Measurements from ENCODE around the gene OST4. TPM values are rescaled to one million over a fixed set of nuclear protein-coding genes. Genes with fewer than 3 reads are reported as not detected.

OST4 gene
- polyA plus RNA-seq, 2 of the 4 experiments (the other 2 are of a cell fraction), result 392 to 880 TPM

DNA sequence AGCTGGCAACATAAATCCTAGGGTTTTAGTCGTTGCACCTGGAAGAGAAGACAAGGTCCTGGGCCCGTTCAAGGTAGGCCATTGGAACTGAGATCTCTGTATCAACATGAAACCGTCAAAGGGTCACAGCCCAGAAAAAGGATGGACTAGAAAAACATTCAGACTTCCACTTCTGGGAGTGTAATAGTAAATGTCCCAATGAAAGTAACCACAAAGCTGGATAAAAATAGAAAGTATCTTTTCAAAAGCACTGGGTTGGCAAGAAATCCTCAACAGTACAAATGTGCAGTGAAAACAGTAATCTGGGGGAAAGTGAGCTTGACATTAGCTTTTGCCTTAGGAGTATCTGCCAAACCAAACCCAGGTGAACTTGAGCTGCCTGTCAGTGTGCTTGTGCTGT is 34.5 kb upstream of the OST4 start:
- Histone ChIP-seq H3K4me1 (no peaks in the 10 kb centered on the region), H3K27ac (no peak overlapping the region), H3K9me3 (no peaks in the 10 kb centered on the region), H3K4me3 (no peak overlapping the region), H3K4me2 (no peak overlapping the region)
- POLR2A ChIA-PET, result interaction anchor here (0.7 kb wide), 1 partner anchor 174 kb away, joined by 3 read pairs; no protein-coding TSS in a partner anchor
- CTCF ChIA-PET, result interaction anchor here (0.7 to 3.8 kb wide), 8 partner anchors 21 to 197 kb away, joined by 3 to 17 read pairs (median 4); no protein-coding TSS in a partner anchor
- ATAC-seq (no peak), FAIRE-seq (no peak), DNase-seq (ENCODE audit: low read depth in 1 of 2, low spot score in 1 of 2) (no peak)
- TF ChIP-seq GATA3 (IDR thresholded peaks at IDR 0.05; ENCODE audit: borderline replicate concordance) (no peak), MAZ (IDR thresholded peaks at IDR 0.05; ENCODE audit: borderline replicate concordance, low read depth, low read length) (no peak), TFCP2L1 (CRISPR knock-in tag; IDR thresholded peaks at IDR 0.05) (no peak), RFX5 (IDR thresholded peaks at IDR 0.05) (no peak), RCOR1 (IDR thresholded peaks at IDR 0.05; ENCODE audit: low read depth, low read length) (no peak), NR3C1 (IDR thresholded peaks at IDR 0.05) (no peak), MYC (IDR thresholded peaks at IDR 0.05; ENCODE audit: borderline replicate concordance, low read length) (no peak), CBX8 (IDR thresholded peaks at IDR 0.05) (no peak), NPAS2 (CRISPR knock-in tag; IDR thresholded peaks at IDR 0.05; ENCODE audit: borderline replicate concordance) (no peak), JUN (IDR thresholded peaks at IDR 0.05) (no peak), PBX3 (IDR thresholded peaks at IDR 0.05) (no peak), POLR2AphosphoS2 (conservative IDR thresholded peaks at IDR 0.05; ENCODE audit: low read length) (no peak), RAD21 (conservative IDR thresholded peaks at IDR 0.05 in 1 of 2, IDR thresholded peaks at IDR 0.05 in 1 of 2) (no peak), SREBF2 (IDR thresholded peaks at IDR 0.05) (no peak), CTCF (IDR thresholded peaks at IDR 0.05) (no peak), EHMT2 (IDR thresholded peaks at IDR 0.05; ENCODE audit: low read depth) (no peak)
- TF ChIP-seq, protein P1, sequence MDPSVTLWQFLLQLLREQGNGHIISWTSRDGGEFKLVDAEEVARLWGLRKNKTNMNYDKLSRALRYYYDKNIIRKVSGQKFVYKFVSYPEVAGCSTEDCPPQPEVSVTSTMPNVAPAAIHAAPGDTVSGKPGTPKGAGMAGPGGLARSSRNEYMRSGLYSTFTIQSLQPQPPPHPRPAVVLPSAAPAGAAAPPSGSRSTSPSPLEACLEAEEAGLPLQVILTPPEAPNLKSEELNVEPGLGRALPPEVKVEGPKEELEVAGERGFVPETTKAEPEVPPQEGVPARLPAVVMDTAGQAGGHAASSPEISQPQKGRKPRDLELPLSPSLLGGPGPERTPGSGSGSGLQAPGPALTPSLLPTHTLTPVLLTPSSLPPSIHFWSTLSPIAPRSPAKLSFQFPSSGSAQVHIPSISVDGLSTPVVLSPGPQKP (IDR thresholded peaks at IDR 0.05; ENCODE audit: low read depth, low read length), result no peak
- 53% methylated on average over 3 of the region's 3 CpGs for WGBS (ENCODE audit: missing lambda C conversion rate)

GRCh38 chr2:27102329-27102728 is 30.9 kb upstream of the OST4 start:
- peak in 1 of 2 experiments; percentile 24; a peak in 2 of 6 replicates for ATAC-seq
- DNase-seq (ENCODE audit: low read depth in 1 of 2, low spot score in 1 of 2), result no peak
- FAIRE-seq, result no peak
- TF ChIP-seq CEBPB (IDR thresholded peaks at IDR 0.05) (no peak), JUN (IDR thresholded peaks at IDR 0.05) (no peak), EHMT2 (IDR thresholded peaks at IDR 0.05; ENCODE audit: low read depth) (no peak), HMGXB4 (CRISPR knock-in tag; IDR thresholded peaks at IDR 0.05; ENCODE audit: borderline replicate concordance) (no peak), ATOH8 (CRISPR knock-in tag; IDR thresholded peaks at IDR 0.05; ENCODE audit: low read depth) (no peak), NPAS2 (CRISPR knock-in tag; IDR thresholded peaks at IDR 0.05; ENCODE audit: borderline replicate concordance) (no peak), BHLHE40 (IDR thresholded peaks at IDR 0.05; ENCODE audit: low read depth, low read length) (no peak), FOSL2 (IDR thresholded peaks at IDR 0.05) (no peak), FOSL2 (CRISPR knock-in tag; IDR thresholded peaks at IDR 0.05) (no peak), FOSB (CRISPR knock-in tag; IDR thresholded peaks at IDR 0.05) (no peak), NR3C1 (IDR thresholded peaks at IDR 0.05) (no peak), CTCF (IDR thresholded peaks at IDR 0.05) (no peak), RAD21 (conservative IDR thresholded peaks at IDR 0.05 in 1 of 2, IDR thresholded peaks at IDR 0.05 in 1 of 2) (no peak), FOXS1 (CRISPR knock-in tag; IDR thresholded peaks at IDR 0.05) (no peak), PHF8 (IDR thresholded peaks at IDR 0.05; ENCODE audit: borderline replicate concordance, low read depth) (no peak)
- TF ChIP-seq, protein P2, sequence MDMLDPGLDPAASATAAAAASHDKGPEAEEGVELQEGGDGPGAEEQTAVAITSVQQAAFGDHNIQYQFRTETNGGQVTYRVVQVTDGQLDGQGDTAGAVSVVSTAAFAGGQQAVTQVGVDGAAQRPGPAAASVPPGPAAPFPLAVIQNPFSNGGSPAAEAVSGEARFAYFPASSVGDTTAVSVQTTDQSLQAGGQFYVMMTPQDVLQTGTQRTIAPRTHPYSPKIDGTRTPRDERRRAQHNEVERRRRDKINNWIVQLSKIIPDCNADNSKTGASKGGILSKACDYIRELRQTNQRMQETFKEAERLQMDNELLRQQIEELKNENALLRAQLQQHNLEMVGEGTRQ (IDR thresholded peaks at IDR 0.05), result no peak

More at GRCh38 chr2:27102329-27102728, 30.9 kb upstream of the OST4 start:
- Histone ChIP-seq H3K4me1 (no peaks in the 10 kb centered on the region), H3K4me3 (no peak overlapping the region), H3K4me2 (no peak overlapping the region), H3K27ac (no peak overlapping the region), H3K9me3 (no peaks in the 10 kb centered on the region)
- 84% methylated on average over 5 of the region's 5 CpGs for WGBS (ENCODE audit: missing lambda C conversion rate)
- ChIA-PET POLR2A (no interaction called here), CTCF (interaction anchor here (1.1 to 12.0 kb wide), 10 partner anchors 8 to 212 kb away, joined by 3 to 197 read pairs (median 6); partner anchors contain the start of genes EMILIN1, KHK and TRIM54)

All from A549 (cell line).